Panc1 (cell line): ENCODE data around the gene RFX7. TPM values are rescaled to one million over a fixed set of nuclear protein-coding genes. Genes with fewer than 3 reads are reported as not detected.

Experiments
- ATAC-seq: fragments of 200-7000 bp; cut with Tn5 transposase; 2 replicates; pipeline ENCODE4 v1.9.1; 2020; ENCODE audit warnings: mild to moderate bottlenecking, moderate library complexity
- BruUV-seq: library from RNA; stranded (reverse); fragments of 400-500 nt; replicated peaks from 2 replicates; lab custom pipeline; 2021; lab: Mats Ljungman, UMichigan
- CTCF ChIA-PET: fragments of 300-600 bp; sonication (Branson Sonifier 250); formaldehyde crosslinking; loops from one replicate; lab custom pipeline; 2022; ENCODE audit warnings: antibody characterized with exemption; lab: Charles Lee
- POLR2A ChIA-PET: fragments of 300-600 bp; sonication (Branson Sonifier 250); formaldehyde crosslinking; loops from one replicate; lab custom pipeline; 2022; ENCODE audit warnings: antibody characterized with exemption; lab: Charles Lee
- DNase-seq: peaks from one replicate; pipeline ENCODE4 v3.0.0-alpha.2; 2010; ENCODE audit warnings: low read depth, low spot score
- H3K27ac ChIP-seq: 2 replicates; pipeline ENCODE4 v1.5.1; 2011; ENCODE audit warnings: mild to moderate bottlenecking, low read length, inconsistent platforms
- H3K27me3 ChIP-seq: fragments of 200-500 bp; sonication (Bioruptor generic); 2 replicates; pipeline ENCODE4 v1.6.0; 2014; ENCODE audit warnings: low read length, inconsistent platforms; ENCODE audit not compliant: control insufficient read depth, insufficient read depth
- H3K36me3 ChIP-seq: fragments of 200-500 bp; sonication (Bioruptor generic); 2 replicates; pipeline ENCODE4 v1.5.1; 2014; ENCODE audit warnings: inconsistent platforms, mild to moderate bottlenecking, low read length, moderate library complexity; ENCODE audit not compliant: control insufficient read depth, insufficient read depth
- H3K4me1 ChIP-seq: 2 replicates; pipeline ENCODE4 v1.5.1; 2011; ENCODE audit warnings: inconsistent platforms, mild to moderate bottlenecking, low read length, moderate library complexity; ENCODE audit not compliant: control insufficient read depth, insufficient read depth
- H3K4me3 ChIP-seq, 2 experiments: 2 replicates each; pipeline ENCODE4 v1.5.1; 2011 to 2012; ENCODE audit warnings: low read depth in 2 of 2, low read length in 2 of 2, mild to moderate bottlenecking in 2 of 2, inconsistent platforms in 1 of 2, moderate library complexity in 1 of 2
- H3K9me3 ChIP-seq: fragments of 200-500 bp; sonication (Bioruptor generic); 2 replicates; pipeline ENCODE4 v1.5.1; 2014; ENCODE audit warnings: low read depth, mild to moderate bottlenecking, inconsistent platforms, low read length, moderate library complexity; ENCODE audit not compliant: control insufficient read depth, insufficient read depth
- POLR2AphosphoS5 ChIP-seq: IDR thresholded peaks from 2 replicates; pipeline ENCODE4 v1.6.1; 2012; ENCODE audit warnings: mild to moderate bottlenecking, low read depth, low read length, moderate library complexity
- SIN3A ChIP-seq: IDR thresholded peaks from 2 replicates; pipeline ENCODE4 v1.6.1; 2012; ENCODE audit warnings: low read depth, mild to moderate bottlenecking, low read length, moderate library complexity, borderline replicate concordance; ENCODE audit not compliant: insufficient read depth
- TCF7L2 ChIP-seq: IDR thresholded peaks from 2 replicates; pipeline ENCODE4 v1.6.1; 2011; ENCODE audit warnings: mild to moderate bottlenecking, low read depth, low read length, inconsistent platforms
- in situ Hi-C: cut with HindIII; loops from 2 replicates; pipeline ENCODE4 v1.10.0; 2016; ENCODE audit warnings: low sequenced_read_pairs, low pct_unique_long_range_greater_than_20kb
- intact Hi-C: fragments of 100-400 bp; cut with micrococcal nuclease; formaldehyde crosslinking; loops from one replicate; pipeline ENCODE4 v1.10.0; 2022; ENCODE audit not compliant: unreplicated experiment
- total RNA-seq: library from RNA; stranded (reverse); gene quantifications from one replicate; pipeline ENCODE4 v1.2.1, GENCODE V29; 2021; ENCODE audit not compliant: unreplicated experiment
- TF ChIP-seq, protein P1 (sequence below), 2 experiments: IDR thresholded peaks; 2 replicates each; pipeline ENCODE4 v1.6.1; 2011 to 2012; ENCODE audit warnings: low read depth in 2 of 2, control low read depth in 1 of 2, low read length in 1 of 2, mild to moderate bottlenecking in 1 of 2, moderate library complexity in 1 of 2; ENCODE audit not compliant: insufficient read depth in 1 of 2
- TF ChIP-seq, protein P2 (sequence below): fragments of 450-650 bp; IDR thresholded peaks from 2 replicates; pipeline ENCODE4 v1.5.1; 2017; ENCODE audit warnings: mild to moderate bottlenecking

RFX7 gene
- total RNA-seq, 1 experiment from 2014 or later, result 24.2 TPM

DNA sequence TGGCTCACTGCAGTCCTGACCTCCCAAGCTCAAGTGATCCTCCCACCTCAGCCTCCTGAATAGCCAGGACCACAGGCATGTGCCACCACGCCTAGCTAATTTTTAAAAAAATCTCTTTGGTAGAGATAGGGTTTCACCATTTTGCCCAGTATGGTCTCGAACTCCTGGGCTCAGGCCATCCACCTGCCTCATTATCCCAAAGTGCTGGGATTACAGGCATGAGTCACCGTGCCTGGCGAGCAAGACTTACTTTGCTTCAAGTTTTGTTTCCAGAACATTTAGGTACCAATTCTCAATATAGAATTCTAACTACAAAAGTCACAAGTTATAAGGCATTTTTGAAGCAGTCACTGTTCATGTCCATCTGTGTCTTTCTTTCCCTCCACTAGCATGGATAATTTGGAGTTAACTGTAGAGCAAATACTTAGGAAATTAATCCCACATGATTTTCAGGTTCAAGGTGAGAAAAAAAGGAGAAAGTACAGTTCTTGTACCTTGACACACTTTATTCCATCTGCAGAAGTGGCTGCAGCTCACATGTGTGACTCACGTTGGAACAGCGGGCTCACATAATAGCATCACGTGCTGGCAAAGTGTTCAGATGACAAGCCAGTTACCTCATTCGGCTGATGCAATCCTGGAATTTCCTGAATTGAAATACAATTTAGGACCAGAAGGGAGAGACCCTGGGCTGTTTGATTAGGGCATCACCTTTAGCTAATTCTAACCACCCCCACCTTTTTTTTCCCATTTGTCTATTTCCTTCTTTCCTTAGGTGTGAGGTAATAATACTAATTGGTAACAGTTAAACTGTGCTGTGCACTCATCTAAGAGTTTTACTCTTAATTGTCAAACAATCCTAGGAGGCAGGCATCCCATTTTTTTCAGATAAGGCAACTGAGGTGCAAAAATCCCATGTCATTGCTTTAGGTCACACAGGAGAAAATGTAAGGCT is 203.3 kb downstream of the RFX7 start:
- no TSS peak for BruUV-seq
- intact Hi-C loops, result no loop called here
- ATAC-seq, result peak; percentile 74; the same call in 1 of the 2 replicates

DNA sequence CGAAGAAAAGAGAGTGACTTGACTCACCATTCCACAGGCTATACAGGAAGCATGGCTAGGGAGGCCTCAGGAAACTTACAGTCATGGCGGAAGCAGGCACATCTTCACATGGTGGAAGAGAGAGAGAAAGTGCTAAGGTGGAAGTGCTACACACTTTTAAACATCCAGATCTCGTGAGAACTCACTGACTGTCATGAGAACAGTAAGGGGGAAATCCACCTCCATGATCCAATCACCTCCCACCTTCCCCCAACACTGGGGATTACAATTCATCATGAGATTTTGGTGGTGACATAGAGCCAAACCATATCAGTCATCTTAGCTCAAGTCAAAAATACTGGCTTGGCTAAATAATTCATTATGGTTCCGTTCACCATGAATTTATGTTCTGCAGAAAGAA is 205.0 kb downstream of the RFX7 start:
- no peaks in the 10 kb centered on the region for H3K27me3 ChIP-seq
- H3K4me3 ChIP-seq, result no peak overlapping the region
- CTCF ChIA-PET, result no interaction called here
- DNase-seq (no peak), ATAC-seq (no peak)
- no peak overlapping the region for H3K27ac ChIP-seq
- intact Hi-C loops (no loop called here), in situ Hi-C loops (no loop called here)
- H3K9me3 ChIP-seq, result no peaks in the 10 kb centered on the region
- TF ChIP-seq POLR2AphosphoS5 (no peak), SIN3A (no peak), TCF7L2 (no peak)
- TF ChIP-seq, protein P1, sequence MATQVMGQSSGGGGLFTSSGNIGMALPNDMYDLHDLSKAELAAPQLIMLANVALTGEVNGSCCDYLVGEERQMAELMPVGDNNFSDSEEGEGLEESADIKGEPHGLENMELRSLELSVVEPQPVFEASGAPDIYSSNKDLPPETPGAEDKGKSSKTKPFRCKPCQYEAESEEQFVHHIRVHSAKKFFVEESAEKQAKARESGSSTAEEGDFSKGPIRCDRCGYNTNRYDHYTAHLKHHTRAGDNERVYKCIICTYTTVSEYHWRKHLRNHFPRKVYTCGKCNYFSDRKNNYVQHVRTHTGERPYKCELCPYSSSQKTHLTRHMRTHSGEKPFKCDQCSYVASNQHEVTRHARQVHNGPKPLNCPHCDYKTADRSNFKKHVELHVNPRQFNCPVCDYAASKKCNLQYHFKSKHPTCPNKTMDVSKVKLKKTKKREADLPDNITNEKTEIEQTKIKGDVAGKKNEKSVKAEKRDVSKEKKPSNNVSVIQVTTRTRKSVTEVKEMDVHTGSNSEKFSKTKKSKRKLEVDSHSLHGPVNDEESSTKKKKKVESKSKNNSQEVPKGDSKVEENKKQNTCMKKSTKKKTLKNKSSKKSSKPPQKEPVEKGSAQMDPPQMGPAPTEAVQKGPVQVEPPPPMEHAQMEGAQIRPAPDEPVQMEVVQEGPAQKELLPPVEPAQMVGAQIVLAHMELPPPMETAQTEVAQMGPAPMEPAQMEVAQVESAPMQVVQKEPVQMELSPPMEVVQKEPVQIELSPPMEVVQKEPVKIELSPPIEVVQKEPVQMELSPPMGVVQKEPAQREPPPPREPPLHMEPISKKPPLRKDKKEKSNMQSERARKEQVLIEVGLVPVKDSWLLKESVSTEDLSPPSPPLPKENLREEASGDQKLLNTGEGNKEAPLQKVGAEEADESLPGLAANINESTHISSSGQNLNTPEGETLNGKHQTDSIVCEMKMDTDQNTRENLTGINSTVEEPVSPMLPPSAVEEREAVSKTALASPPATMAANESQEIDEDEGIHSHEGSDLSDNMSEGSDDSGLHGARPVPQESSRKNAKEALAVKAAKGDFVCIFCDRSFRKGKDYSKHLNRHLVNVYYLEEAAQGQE (IDR thresholded peaks at IDR 0.05; ENCODE audit: insufficient read depth in 1 of 2, low read depth in 2 of 2, low read length in 1 of 2), result no peak
- TF ChIP-seq, protein P2, sequence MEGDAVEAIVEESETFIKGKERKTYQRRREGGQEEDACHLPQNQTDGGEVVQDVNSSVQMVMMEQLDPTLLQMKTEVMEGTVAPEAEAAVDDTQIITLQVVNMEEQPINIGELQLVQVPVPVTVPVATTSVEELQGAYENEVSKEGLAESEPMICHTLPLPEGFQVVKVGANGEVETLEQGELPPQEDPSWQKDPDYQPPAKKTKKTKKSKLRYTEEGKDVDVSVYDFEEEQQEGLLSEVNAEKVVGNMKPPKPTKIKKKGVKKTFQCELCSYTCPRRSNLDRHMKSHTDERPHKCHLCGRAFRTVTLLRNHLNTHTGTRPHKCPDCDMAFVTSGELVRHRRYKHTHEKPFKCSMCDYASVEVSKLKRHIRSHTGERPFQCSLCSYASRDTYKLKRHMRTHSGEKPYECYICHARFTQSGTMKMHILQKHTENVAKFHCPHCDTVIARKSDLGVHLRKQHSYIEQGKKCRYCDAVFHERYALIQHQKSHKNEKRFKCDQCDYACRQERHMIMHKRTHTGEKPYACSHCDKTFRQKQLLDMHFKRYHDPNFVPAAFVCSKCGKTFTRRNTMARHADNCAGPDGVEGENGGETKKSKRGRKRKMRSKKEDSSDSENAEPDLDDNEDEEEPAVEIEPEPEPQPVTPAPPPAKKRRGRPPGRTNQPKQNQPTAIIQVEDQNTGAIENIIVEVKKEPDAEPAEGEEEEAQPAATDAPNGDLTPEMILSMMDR, result no peak
- POLR2A ChIA-PET, result no interaction called here
- H3K36me3 ChIP-seq, result no peaks in the 10 kb centered on the region
- no TSS peak for BruUV-seq
- peaks cover 3% of the 10 kb centered on the region; the same call in 1 of the 2 replicates for H3K4me1 ChIP-seq

More for the DNA sequence above, 203.3 kb downstream of the RFX7 start:
- Histone ChIP-seq H3K27me3 (no peaks in the 10 kb centered on the region), H3K36me3 (no peaks in the 10 kb centered on the region), H3K4me3 (no peak overlapping the region), H3K27ac (peak overlapping the region; percentile 10; the same call in 1 of the 2 replicates), H3K9me3 (no peaks in the 10 kb centered on the region), H3K4me1 (peaks cover 3% of the 10 kb centered on the region; the same call in 1 of the 2 replicates)
- peak; percentile 81 for DNase-seq
- POLR2A ChIA-PET, result no interaction called here
- CTCF ChIA-PET, result no interaction called here
- in situ Hi-C loops, result no loop called here
- no peak for TF ChIP-seq POLR2AphosphoS5
- TF ChIP-seq, protein P1 (IDR thresholded peaks at IDR 0.05; ENCODE audit: insufficient read depth in 1 of 2, low read depth in 2 of 2, low read length in 1 of 2), result no peak
- TF ChIP-seq, protein P2, result no peak
- no peak for TF ChIP-seq SIN3A
- no peak for TF ChIP-seq TCF7L2
